ENCODE results near the gene BCAS3. TPM values are rescaled to one million over a fixed set of nuclear protein-coding genes. Genes with fewer than 3 reads are reported as not detected.

Gene BCAS3
- total RNA-seq, 1 experiment from 2014 or later: 26.3 TPM

- Histone ChIP-seq H2AFZ (ENCODE audit: low read depth, low read length, poor library complexity, severe bottlenecking) (no peak overlapping the region), H3K9me3 (ENCODE audit: control insufficient read depth in 1 of 2, insufficient read depth in 1 of 2, low read depth in 1 of 2, low read length in 2 of 2) (no peaks in the 10 kb centered on the region), H3K27ac (ENCODE audit: low read depth, low read length) (no peak overlapping the region), H3K27me3 (ENCODE audit: insufficient read depth, low read length) (no peaks in the 10 kb centered on the region), H3K4me2 (ENCODE audit: low read length) (no peak overlapping the region), H3K4me3 (replicated peaks in 1 of 2; ENCODE audit: low read depth in 1 of 2, low read length in 2 of 2) (no peak overlapping the region), H3K4me1 (ENCODE audit: control insufficient read depth in 1 of 2, insufficient read depth in 2 of 2, low read length in 2 of 2) (peaks cover 0 to 7% of the 10 kb centered on the region in 2 experiments; a peak in 1 of 4 replicates), H3K36me3 (ENCODE audit: control insufficient read depth in 1 of 2, insufficient read depth in 2 of 2, low read length in 2 of 2) (no peaks in the 10 kb centered on the region), H4K20me1 (ENCODE audit: insufficient read depth) (no peaks in the 10 kb centered on the region), H3K9me2 (ENCODE audit: insufficient read depth) (no peaks in the 10 kb centered on the region), H3K9ac (ENCODE audit: low read length) (no peak overlapping the region), H3K79me2 (ENCODE audit: insufficient read depth, low read length) (no peaks in the 10 kb centered on the region)
- POLR2A ChIA-PET: no interaction called here
- RAD21 ChIA-PET (ENCODE audit: low non-redundant PET in 1 of 2, low total read pairs in 2 of 2, uncharacterized antibody in 2 of 2, unreplicated experiment in 2 of 2): no interaction called here
- CTCF ChIA-PET: no interaction called here
- TF ChIP-seq ELF1 (IDR thresholded peaks at IDR 0.05; ENCODE audit: borderline replicate concordance, low read depth): no peak
- no peak for TF ChIP-seq POLR2AphosphoS5 (IDR thresholded peaks at IDR 0.05; ENCODE audit: low read depth, low read length)
- no peak for TF ChIP-seq ZBTB33 (IDR thresholded peaks at IDR 0.05; ENCODE audit: extremely low read depth, insufficient replicate concordance, low read length)
- TF ChIP-seq, protein P1, sequence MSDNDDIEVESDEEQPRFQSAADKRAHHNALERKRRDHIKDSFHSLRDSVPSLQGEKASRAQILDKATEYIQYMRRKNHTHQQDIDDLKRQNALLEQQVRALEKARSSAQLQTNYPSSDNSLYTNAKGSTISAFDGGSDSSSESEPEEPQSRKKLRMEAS (IDR thresholded peaks at IDR 0.05): no peak
- no peak for TF ChIP-seq SRF (IDR thresholded peaks at IDR 0.05; ENCODE audit: low read depth)
- TF ChIP-seq, protein P2, sequence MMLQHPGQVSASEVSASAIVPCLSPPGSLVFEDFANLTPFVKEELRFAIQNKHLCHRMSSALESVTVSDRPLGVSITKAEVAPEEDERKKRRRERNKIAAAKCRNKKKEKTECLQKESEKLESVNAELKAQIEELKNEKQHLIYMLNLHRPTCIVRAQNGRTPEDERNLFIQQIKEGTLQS (IDR thresholded peaks at IDR 0.05): no peak
- TF ChIP-seq TCF7L2 (IDR thresholded peaks at IDR 0.05; ENCODE audit: borderline replicate concordance, extremely low read depth, insufficient read depth, insufficient read length): no peak
- TF ChIP-seq CTCF (IDR thresholded peaks at IDR 0.05 in 2 of 3, conservative IDR thresholded peaks at IDR 0.05 in 1 of 3; ENCODE audit: borderline replicate concordance in 1 of 3, insufficient read depth in 1 of 3, low read depth in 2 of 3, low read length in 2 of 3): no peak
- no peak for TF ChIP-seq YY1 (IDR thresholded peaks at IDR 0.05; ENCODE audit: extremely low read depth, insufficient replicate concordance, low read depth, low read length)
- no peak for TF ChIP-seq CBX3 (IDR thresholded peaks at IDR 0.05; ENCODE audit: low read depth)
- TF ChIP-seq POLR2A (IDR thresholded peaks at IDR 0.05; ENCODE audit: borderline replicate concordance, extremely low read depth, insufficient read depth, insufficient read length): no peak
- ATAC-seq (no peak), DNase-seq (ENCODE audit: low read depth, low spot score) (no peak)
- intact Hi-C loops (cut with micrococcal nuclease): no loop called here
- BruUV-seq (replicated peaks): no TSS peak
These were observed 614.0 kb downstream of the BCAS3 start for GRCh38 chr17:61291451-61292285.

Data from HCT116 (cell line).